SKM-1 treated with dmso at 0.1 percent for 144 hours (cell line): Measurements from ENCODE around the gene NHLRC2.

Source experiments
- DNase-seq: peaks from one replicate; lab custom pipeline; 2025; ENCODE audit not compliant: unreplicated experiment; lab: John Stamatoyannopoulos, UW

The NHLRC2 gene

GRCh38 chr10:113859261-113859660, 4.8 kb downstream of the NHLRC2 start:
- DNase-seq, result no peak

- DNase-seq, result peak; percentile 7
Measured at GRCh38 chr10:113865901-113866300, 11.4 kb downstream of the NHLRC2 start.

- no peak for DNase-seq
Measured at GRCh38 chr10:113866551-113867394, 12.3 kb downstream of the NHLRC2 start.

GRCh38 chr10:113867904-113868303, 13.4 kb downstream of the NHLRC2 start:
- no peak for DNase-seq

- no peak for DNase-seq
Measured at GRCh38 chr10:113869789-113870188, 15.3 kb downstream of the NHLRC2 start.

GRCh38 chr10:113872139-113873030, 17.9 kb downstream of the NHLRC2 start:
- no peak for DNase-seq

- no peak for DNase-seq
Measured at GRCh38 chr10:113875212-113875611, 20.8 kb downstream of the NHLRC2 start.

GRCh38 chr10:113876461-113876860, 22.0 kb downstream of the NHLRC2 start:
- DNase-seq, result no peak

- DNase-seq, result no peak
Measured at GRCh38 chr10:113879691-113880090, 25.2 kb downstream of the NHLRC2 start.

GRCh38 chr10:113880236-113880635, 25.8 kb downstream of the NHLRC2 start:
- DNase-seq, result no peak

GRCh38 chr10:113882240-113882639, 27.8 kb downstream of the NHLRC2 start:
- DNase-seq, result no peak

GRCh38 chr10:113889911-113890310, 35.5 kb downstream of the NHLRC2 start:
- DNase-seq, result no peak

- DNase-seq, result no peak
Measured at GRCh38 chr10:113890769-113891168, 36.3 kb downstream of the NHLRC2 start.

GRCh38 chr10:113891476-113891875, 37.0 kb downstream of the NHLRC2 start:
- no peak for DNase-seq

- DNase-seq, result no peak
Measured at GRCh38 chr10:113893570-113893969, 39.1 kb downstream of the NHLRC2 start.

- no peak for DNase-seq
Measured at GRCh38 chr10:113894581-113894980, 40.1 kb downstream of the NHLRC2 start.

- no peak for DNase-seq
Measured at GRCh38 chr10:113895018-113895417, 40.6 kb downstream of the NHLRC2 start.

- no peak for DNase-seq
Measured at GRCh38 chr10:113897693-113898618, 43.5 kb downstream of the NHLRC2 start.

- DNase-seq, result no peak
Measured at GRCh38 chr10:113899952-113900598, 45.6 kb downstream of the NHLRC2 start.

GRCh38 chr10:113905756-113906155, 51.3 kb downstream of the NHLRC2 start:
- no peak for DNase-seq
